Measurements from ENCODE around the gene ARHGEF10L.

The ARHGEF10L gene

GRCh38 chr1:17639703-17640340, 100.3 kb downstream of the ARHGEF10L start:
- H3K4me1 ChIP-seq (ENCODE audit: control insufficient read depth, insufficient read depth, low read length, unreplicated experiment), result peaks cover 8% of the 10 kb centered on the region
- H3K36me3 ChIP-seq (ENCODE audit: insufficient read depth, low read length), result no peaks in the 10 kb centered on the region
- H3K27me3 ChIP-seq (ENCODE audit: insufficient read depth, low read length), result no peaks in the 10 kb centered on the region
- H3K79me2 ChIP-seq (ENCODE audit: control insufficient read depth, insufficient read depth, low read length, unreplicated experiment), result no peaks in the 10 kb centered on the region
- H3K27ac ChIP-seq (ENCODE audit: low read depth, low read length), result no peak overlapping the region
- H2AFZ ChIP-seq (ENCODE audit: low read length, unreplicated experiment), result no peak overlapping the region
- H3K4me3 ChIP-seq (ENCODE audit: low read depth, low read length), result no peak overlapping the region

DNA sequence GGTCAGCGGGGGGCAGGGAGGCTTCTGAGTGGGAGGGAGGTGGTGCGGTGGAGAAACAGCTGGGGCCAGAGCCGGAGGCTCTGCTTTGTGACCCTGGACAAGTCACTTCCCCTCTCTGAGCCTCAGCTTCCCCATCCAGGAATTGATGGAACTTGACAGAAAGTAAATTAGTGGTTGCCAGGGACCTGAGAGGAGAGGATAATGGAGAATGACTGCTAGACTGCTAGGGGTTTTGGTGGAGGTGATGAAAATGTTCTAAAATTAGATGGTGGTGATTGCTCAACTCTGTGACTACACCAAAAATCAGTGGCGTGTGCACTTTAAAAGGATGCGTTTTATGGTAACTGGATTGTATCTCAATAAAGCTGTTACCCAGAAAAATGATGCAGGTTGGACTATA, 100.9 kb downstream of the ARHGEF10L start:
- H3K36me3 ChIP-seq (ENCODE audit: insufficient read depth, low read length), result no peaks in the 10 kb centered on the region
- no peaks in the 10 kb centered on the region for H3K27me3 ChIP-seq (ENCODE audit: insufficient read depth, low read length)
- H3K4me1 ChIP-seq (ENCODE audit: control insufficient read depth, insufficient read depth, low read length, unreplicated experiment), result peaks cover 8% of the 10 kb centered on the region

DNA sequence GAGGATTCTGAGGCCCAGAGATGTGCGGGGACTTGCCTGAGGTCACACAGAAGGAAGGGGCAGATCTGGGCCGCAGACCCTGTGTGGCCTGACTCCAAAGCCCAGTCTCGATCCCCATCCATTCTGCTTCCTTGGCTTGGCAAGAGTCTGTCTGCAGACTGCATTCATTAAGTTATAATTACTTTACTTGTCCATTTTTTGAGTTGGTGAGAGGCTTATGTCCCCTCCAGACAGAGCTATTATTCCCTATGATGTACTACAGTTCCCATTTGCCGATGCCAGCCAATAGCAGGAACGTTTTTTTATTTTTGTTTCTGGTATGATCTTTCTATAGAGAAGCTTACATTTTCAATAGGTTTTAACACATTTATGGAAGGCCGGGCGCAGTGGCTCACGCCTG, 101.5 kb downstream of the ARHGEF10L start:
- Histone ChIP-seq H3K4me1 (ENCODE audit: control insufficient read depth, insufficient read depth, low read length, unreplicated experiment) (peaks cover 8% of the 10 kb centered on the region), H2AFZ (ENCODE audit: low read length, unreplicated experiment) (no peak overlapping the region), H3K79me2 (ENCODE audit: control insufficient read depth, insufficient read depth, low read length, unreplicated experiment) (no peaks in the 10 kb centered on the region), H3K27ac (ENCODE audit: low read depth, low read length) (no peak overlapping the region), H3K36me3 (ENCODE audit: insufficient read depth, low read length) (no peaks in the 10 kb centered on the region), H3K4me3 (ENCODE audit: low read depth, low read length) (no peak overlapping the region), H3K27me3 (ENCODE audit: insufficient read depth, low read length) (no peaks in the 10 kb centered on the region)

More for the DNA sequence above, 100.9 kb downstream of the ARHGEF10L start:
- Histone ChIP-seq H3K79me2 (ENCODE audit: control insufficient read depth, insufficient read depth, low read length, unreplicated experiment) (no peaks in the 10 kb centered on the region), H3K27ac (ENCODE audit: low read depth, low read length) (no peak overlapping the region), H3K4me3 (ENCODE audit: low read depth, low read length) (no peak overlapping the region), H2AFZ (ENCODE audit: low read length, unreplicated experiment) (no peak overlapping the region)

GRCh38 chr1:17642169-17642568, 102.7 kb downstream of the ARHGEF10L start:
- H2AFZ ChIP-seq (ENCODE audit: low read length, unreplicated experiment), result no peak overlapping the region
- no peaks in the 10 kb centered on the region for H3K27me3 ChIP-seq (ENCODE audit: insufficient read depth, low read length)
- no peaks in the 10 kb centered on the region for H3K4me1 ChIP-seq (ENCODE audit: control insufficient read depth, insufficient read depth, low read length, unreplicated experiment)
- no peaks in the 10 kb centered on the region for H3K36me3 ChIP-seq (ENCODE audit: insufficient read depth, low read length)
- no peaks in the 10 kb centered on the region for H3K79me2 ChIP-seq (ENCODE audit: control insufficient read depth, insufficient read depth, low read length, unreplicated experiment)
- H3K4me3 ChIP-seq (ENCODE audit: low read depth, low read length), result no peak overlapping the region
- no peak overlapping the region for H3K27ac ChIP-seq (ENCODE audit: low read depth, low read length)

DNA sequence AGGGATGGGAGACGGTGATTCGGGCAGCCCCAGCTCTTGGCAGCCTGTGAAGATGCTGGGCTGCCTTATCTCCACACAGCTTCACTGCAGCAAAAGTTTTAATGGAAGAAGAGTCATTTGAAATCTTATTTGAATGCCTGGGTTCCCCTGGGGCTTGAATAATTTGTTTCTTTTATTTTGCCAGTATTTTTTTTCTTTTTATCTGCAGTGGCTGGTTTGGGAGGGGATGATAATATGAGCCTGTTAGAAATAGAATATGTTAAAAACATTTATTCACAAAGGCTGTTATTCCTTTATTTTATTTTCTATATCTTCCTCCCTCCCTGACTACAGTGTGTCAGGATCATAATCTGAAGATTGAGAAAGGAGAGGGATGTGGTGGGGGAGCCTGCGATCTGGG, 103.4 kb downstream of the ARHGEF10L start:
- Histone ChIP-seq H3K4me1 (ENCODE audit: control insufficient read depth, insufficient read depth, low read length, unreplicated experiment) (no peaks in the 10 kb centered on the region), H3K36me3 (ENCODE audit: insufficient read depth, low read length) (no peaks in the 10 kb centered on the region), H3K79me2 (ENCODE audit: control insufficient read depth, insufficient read depth, low read length, unreplicated experiment) (no peaks in the 10 kb centered on the region), H2AFZ (ENCODE audit: low read length, unreplicated experiment) (no peak overlapping the region), H3K27ac (ENCODE audit: low read depth, low read length) (no peak overlapping the region), H3K27me3 (ENCODE audit: insufficient read depth, low read length) (no peaks in the 10 kb centered on the region), H3K4me3 (ENCODE audit: low read depth, low read length) (no peak overlapping the region)

DNA sequence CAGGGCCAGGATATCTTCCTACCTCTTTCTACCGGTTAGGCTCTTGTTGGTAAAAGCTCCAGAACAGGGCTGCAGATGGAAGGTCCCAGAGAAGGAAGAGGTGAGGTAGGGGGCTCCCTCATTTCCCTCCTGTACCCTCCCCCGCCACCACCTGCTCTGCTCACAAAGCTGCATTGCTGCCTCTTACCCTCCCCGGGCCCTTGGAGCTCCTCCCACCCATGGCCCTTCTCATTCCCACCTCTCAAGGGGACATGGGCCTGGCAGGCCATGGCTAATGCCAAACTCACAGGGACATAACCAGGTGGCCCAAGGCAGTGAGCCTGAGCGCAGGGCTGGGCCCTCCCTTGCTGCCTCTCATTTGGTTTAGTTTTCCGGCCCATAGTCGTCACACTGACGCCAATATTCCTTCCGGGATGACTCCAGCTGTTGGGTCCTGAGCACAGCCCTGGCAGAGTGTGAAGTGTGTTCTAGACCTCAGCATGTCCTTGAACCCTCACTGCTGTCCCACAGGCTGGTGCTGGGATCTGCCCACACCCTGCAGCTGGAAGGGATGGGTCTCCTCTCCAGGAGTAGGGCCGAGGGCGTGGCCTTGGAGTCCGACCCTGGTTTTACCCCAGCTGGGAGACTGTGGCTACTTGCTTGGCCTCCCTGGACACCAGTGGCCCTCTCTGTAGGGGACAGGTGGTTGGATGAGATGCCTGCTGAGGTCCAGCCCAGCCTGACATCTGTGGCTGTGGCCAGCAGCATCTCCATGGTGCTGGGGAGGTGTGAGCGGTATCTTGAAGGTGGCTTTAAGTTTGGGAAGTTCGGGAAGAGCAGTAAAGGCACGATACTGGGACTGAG, 104.6 kb downstream of the ARHGEF10L start:
- no peak overlapping the region for H3K4me3 ChIP-seq (ENCODE audit: low read depth, low read length)

GRCh38 chr1:17645068-17645911, 105.8 kb downstream of the ARHGEF10L start:
- Histone ChIP-seq H3K27ac (ENCODE audit: low read depth, low read length) (no peak overlapping the region), H3K36me3 (ENCODE audit: insufficient read depth, low read length) (no peaks in the 10 kb centered on the region), H3K4me3 (ENCODE audit: low read depth, low read length) (no peak overlapping the region), H2AFZ (ENCODE audit: low read length, unreplicated experiment) (no peak overlapping the region), H3K27me3 (ENCODE audit: insufficient read depth, low read length) (no peaks in the 10 kb centered on the region), H3K79me2 (ENCODE audit: control insufficient read depth, insufficient read depth, low read length, unreplicated experiment) (no peaks in the 10 kb centered on the region), H3K4me1 (ENCODE audit: control insufficient read depth, insufficient read depth, low read length, unreplicated experiment) (no peaks in the 10 kb centered on the region)

More for the DNA sequence above, 104.6 kb downstream of the ARHGEF10L start:
- Histone ChIP-seq H3K79me2 (ENCODE audit: control insufficient read depth, insufficient read depth, low read length, unreplicated experiment) (no peaks in the 10 kb centered on the region), H2AFZ (ENCODE audit: low read length, unreplicated experiment) (no peak overlapping the region), H3K27ac (ENCODE audit: low read depth, low read length) (no peak overlapping the region), H3K36me3 (ENCODE audit: insufficient read depth, low read length) (no peaks in the 10 kb centered on the region), H3K4me1 (ENCODE audit: control insufficient read depth, insufficient read depth, low read length, unreplicated experiment) (no peaks in the 10 kb centered on the region), H3K27me3 (ENCODE audit: insufficient read depth, low read length) (no peaks in the 10 kb centered on the region)

GRCh38 chr1:17646444-17647280, 107.2 kb downstream of the ARHGEF10L start:
- Histone ChIP-seq H3K79me2 (ENCODE audit: control insufficient read depth, insufficient read depth, low read length, unreplicated experiment) (no peaks in the 10 kb centered on the region), H3K36me3 (ENCODE audit: insufficient read depth, low read length) (no peaks in the 10 kb centered on the region), H2AFZ (ENCODE audit: low read length, unreplicated experiment) (no peak overlapping the region), H3K4me3 (ENCODE audit: low read depth, low read length) (no peak overlapping the region), H3K27ac (ENCODE audit: low read depth, low read length) (no peak overlapping the region), H3K27me3 (ENCODE audit: insufficient read depth, low read length) (no peaks in the 10 kb centered on the region), H3K4me1 (ENCODE audit: control insufficient read depth, insufficient read depth, low read length, unreplicated experiment) (no peaks in the 10 kb centered on the region)

GRCh38 chr1:17648457-17649145, 109.1 kb downstream of the ARHGEF10L start:
- Histone ChIP-seq H3K36me3 (ENCODE audit: insufficient read depth, low read length) (no peaks in the 10 kb centered on the region), H3K4me3 (ENCODE audit: low read depth, low read length) (no peak overlapping the region), H3K27me3 (ENCODE audit: insufficient read depth, low read length) (no peaks in the 10 kb centered on the region)

More at GRCh38 chr1:17648457-17649145, 109.1 kb downstream of the ARHGEF10L start:
- no peak overlapping the region for H2AFZ ChIP-seq (ENCODE audit: low read length, unreplicated experiment)
- H3K79me2 ChIP-seq (ENCODE audit: control insufficient read depth, insufficient read depth, low read length, unreplicated experiment), result no peaks in the 10 kb centered on the region
- no peaks in the 10 kb centered on the region for H3K4me1 ChIP-seq (ENCODE audit: control insufficient read depth, insufficient read depth, low read length, unreplicated experiment)
- no peak overlapping the region for H3K27ac ChIP-seq (ENCODE audit: low read depth, low read length)

Measured in ACC112 (cell line).